ENCODE data around the gene KCNK5.
A peak's percentile ranks its signal among the peaks of the same experiment; 100 is the strongest.

The KCNK5 gene

GRCh38 chr6:39170389-39170788 lies 58.9 kb downstream of the KCNK5 start:
- DNase-seq (ENCODE audit: low spot score) (no peak), ATAC-seq (ENCODE audit: low read depth) (no peak)
- Histone ChIP-seq H3K36me3 (ENCODE audit: low read depth) (no peaks in the 10 kb centered on the region), H3K27ac (ENCODE audit: poor library complexity, severe bottlenecking) (no peak overlapping the region), H3K9me3 (ENCODE audit: severe bottlenecking) (no peaks in the 10 kb centered on the region), H3K4me1 (ENCODE audit: insufficient read depth, poor library complexity, severe bottlenecking) (peaks cover 8% of the 10 kb centered on the region), H3K27me3 (ENCODE audit: insufficient read depth, poor library complexity, severe bottlenecking) (no peaks in the 10 kb centered on the region), H3K4me3 (ENCODE audit: severe bottlenecking) (no peak overlapping the region)
- no peak for TF ChIP-seq CTCF (IDR thresholded peaks at IDR 0.05; ENCODE audit: poor library complexity, severe bottlenecking)

GRCh38 chr6:39169448-39170344 lies 59.6 kb downstream of the KCNK5 start:
- Histone ChIP-seq H3K4me3 (ENCODE audit: severe bottlenecking) (no peak overlapping the region), H3K27ac (ENCODE audit: poor library complexity, severe bottlenecking) (no peak overlapping the region), H3K4me1 (ENCODE audit: insufficient read depth, poor library complexity, severe bottlenecking) (peaks cover 8% of the 10 kb centered on the region), H3K36me3 (ENCODE audit: low read depth) (no peaks in the 10 kb centered on the region), H3K9me3 (ENCODE audit: severe bottlenecking) (no peaks in the 10 kb centered on the region), H3K27me3 (ENCODE audit: insufficient read depth, poor library complexity, severe bottlenecking) (no peaks in the 10 kb centered on the region)
- ATAC-seq (ENCODE audit: low read depth) (peak; percentile 25; the same call in 1 of the 3 replicates), DNase-seq (ENCODE audit: low spot score) (no peak)
- no peak for TF ChIP-seq CTCF (IDR thresholded peaks at IDR 0.05; ENCODE audit: poor library complexity, severe bottlenecking)

GRCh38 chr6:39167866-39168625 lies 61.2 kb downstream of the KCNK5 start:
- Histone ChIP-seq H3K36me3 (ENCODE audit: low read depth) (no peaks in the 10 kb centered on the region), H3K4me1 (ENCODE audit: insufficient read depth, poor library complexity, severe bottlenecking) (peaks cover 8% of the 10 kb centered on the region), H3K9me3 (ENCODE audit: severe bottlenecking) (no peaks in the 10 kb centered on the region), H3K27ac (ENCODE audit: poor library complexity, severe bottlenecking) (no peak overlapping the region), H3K4me3 (ENCODE audit: severe bottlenecking) (no peak overlapping the region), H3K27me3 (ENCODE audit: insufficient read depth, poor library complexity, severe bottlenecking) (no peaks in the 10 kb centered on the region)
- ATAC-seq (ENCODE audit: low read depth) (no peak), DNase-seq (ENCODE audit: low spot score) (no peak)
- no peak for TF ChIP-seq CTCF (IDR thresholded peaks at IDR 0.05; ENCODE audit: poor library complexity, severe bottlenecking)

GRCh38 chr6:39167321-39167720 lies 62.0 kb downstream of the KCNK5 start:
- Histone ChIP-seq H3K27ac (ENCODE audit: poor library complexity, severe bottlenecking) (no peak overlapping the region), H3K27me3 (ENCODE audit: insufficient read depth, poor library complexity, severe bottlenecking) (no peaks in the 10 kb centered on the region), H3K4me3 (ENCODE audit: severe bottlenecking) (no peak overlapping the region), H3K4me1 (ENCODE audit: insufficient read depth, poor library complexity, severe bottlenecking) (peaks cover 8% of the 10 kb centered on the region), H3K36me3 (ENCODE audit: low read depth) (no peaks in the 10 kb centered on the region), H3K9me3 (ENCODE audit: severe bottlenecking) (no peaks in the 10 kb centered on the region)
- no peak for TF ChIP-seq CTCF (IDR thresholded peaks at IDR 0.05; ENCODE audit: poor library complexity, severe bottlenecking)
- DNase-seq (ENCODE audit: low spot score) (no peak), ATAC-seq (ENCODE audit: low read depth) (no peak)

Measured in RWPE2 (cell line).